Testis (tissue), 2 donors: ENCODE measurements around the gene REC114.

Experiments used
- CTCF ChIP-seq, 3 experiments: fragments of 450-650 bp in 2 of 3; fragments of 200-600 bp in 1 of 3; sonication (generic) in 1 of 3; IDR thresholded peaks; one replicate each; pipeline ENCODE4 v1.5.1; 2016 to 2019; ENCODE audit warnings: antibody characterized with exemption in 3 of 3, mild to moderate bottlenecking in 2 of 3, moderate library complexity in 1 of 3
- POLR2A ChIP-seq: fragments of 450-650 bp; IDR thresholded peaks from one replicate; pipeline ENCODE4 v1.6.1; 2017; ENCODE audit warnings: antibody characterized with exemption, mild to moderate bottlenecking, moderate library complexity

GRCh38 chr15:73440571-73440970 lies 2.4 kb upstream of the REC114 start:
- no peak for TF ChIP-seq CTCF (IDR thresholded peaks at IDR 0.05)
- TF ChIP-seq POLR2A = no peak
